ENCODE data around the gene MTMR2. TPM values are rescaled to one million over a fixed set of nuclear protein-coding genes. Genes with fewer than 3 reads are reported as not detected.

MTMR2 gene
- total RNA-seq, 1 experiment from 2014 or later: 29.1 TPM

- H3K9ac ChIP-seq (ENCODE audit: low read length): no peak overlapping the region
- no peak for DNase-seq (ENCODE audit: low read depth, low spot score)
- no peak overlapping the region for H3K4me2 ChIP-seq (ENCODE audit: low read length)
- no peak overlapping the region for H2AFZ ChIP-seq (ENCODE audit: low read depth, low read length, poor library complexity, severe bottlenecking)
- H3K9me2 ChIP-seq (ENCODE audit: insufficient read depth): no peaks in the 10 kb centered on the region
- intact Hi-C loops (cut with micrococcal nuclease): no loop called here
- no peaks in the 10 kb centered on the region for H3K4me1 ChIP-seq (ENCODE audit: control insufficient read depth in 1 of 2, insufficient read depth in 2 of 2, low read length in 2 of 2)
- H3K27ac ChIP-seq (ENCODE audit: low read depth, low read length): no peak overlapping the region
- RAD21 ChIA-PET (ENCODE audit: low non-redundant PET in 1 of 2, low total read pairs in 2 of 2, uncharacterized antibody in 2 of 2, unreplicated experiment in 2 of 2): no interaction called here
- no peaks in the 10 kb centered on the region for H3K9me3 ChIP-seq (ENCODE audit: control insufficient read depth in 1 of 2, insufficient read depth in 1 of 2, low read depth in 1 of 2, low read length in 2 of 2)
- H3K27me3 ChIP-seq (ENCODE audit: insufficient read depth, low read length): no peaks in the 10 kb centered on the region
- 0 out of 2 replicates have a peak, but pooled peaks cover 5% of the 10 kb centered on the region for H3K79me2 ChIP-seq (ENCODE audit: insufficient read depth, low read length)
- no peaks in the 10 kb centered on the region for H4K20me1 ChIP-seq (ENCODE audit: insufficient read depth)
- no peak overlapping the region for H3K4me3 ChIP-seq (replicated peaks in 1 of 2; ENCODE audit: low read depth in 1 of 2, low read length in 2 of 2)
- TF ChIP-seq FOSL1 (IDR thresholded peaks at IDR 0.05; ENCODE audit: low read depth) (no peak), CBX3 (IDR thresholded peaks at IDR 0.05; ENCODE audit: low read depth) (no peak), EZH2phosphoT487 (IDR thresholded peaks at IDR 0.05; ENCODE audit: borderline replicate concordance) (no peak), RAD21 (IDR thresholded peaks at IDR 0.05; ENCODE audit: low read depth) (no peak), SIN3A (IDR thresholded peaks at IDR 0.05; ENCODE audit: low read depth) (no peak), JUND (IDR thresholded peaks at IDR 0.05) (no peak), POLR2AphosphoS5 (IDR thresholded peaks at IDR 0.05; ENCODE audit: low read depth, low read length) (no peak), CEBPB (IDR thresholded peaks at IDR 0.05; ENCODE audit: low read depth) (no peak)
- POLR2A ChIA-PET: no interaction called here
- CTCF ChIA-PET: no interaction called here
- no TSS peak for BruUV-seq (replicated peaks)
- no peak for ATAC-seq
- no peaks in the 10 kb centered on the region for H3K36me3 ChIP-seq (ENCODE audit: control insufficient read depth in 1 of 2, insufficient read depth in 2 of 2, low read length in 2 of 2)
Observed at GRCh38 chr11:95888439-95888838, 35.5 kb downstream of the MTMR2 start.

- Histone ChIP-seq H3K4me3 (replicated peaks in 1 of 2; ENCODE audit: low read depth in 1 of 2, low read length in 2 of 2) (no peak overlapping the region), H3K27me3 (ENCODE audit: insufficient read depth, low read length) (no peaks in the 10 kb centered on the region), H3K9me3 (ENCODE audit: control insufficient read depth in 1 of 2, insufficient read depth in 1 of 2, low read depth in 1 of 2, low read length in 2 of 2) (no peaks in the 10 kb centered on the region), H3K27ac (ENCODE audit: low read depth, low read length) (no peak overlapping the region), H3K4me2 (ENCODE audit: low read length) (no peak overlapping the region), H3K9ac (ENCODE audit: low read length) (no peak overlapping the region), H3K79me2 (ENCODE audit: insufficient read depth, low read length) (0 out of 2 replicates have a peak, but pooled peaks cover 5% of the 10 kb centered on the region), H2AFZ (ENCODE audit: low read depth, low read length, poor library complexity, severe bottlenecking) (no peak overlapping the region), H4K20me1 (ENCODE audit: insufficient read depth) (no peaks in the 10 kb centered on the region), H3K9me2 (ENCODE audit: insufficient read depth) (no peaks in the 10 kb centered on the region), H3K36me3 (ENCODE audit: control insufficient read depth in 1 of 2, insufficient read depth in 2 of 2, low read length in 2 of 2) (no peaks in the 10 kb centered on the region), H3K4me1 (ENCODE audit: control insufficient read depth in 1 of 2, insufficient read depth in 2 of 2, low read length in 2 of 2) (no peaks in the 10 kb centered on the region)
- TF ChIP-seq TCF7L2 (IDR thresholded peaks at IDR 0.05; ENCODE audit: borderline replicate concordance, extremely low read depth, insufficient read depth, insufficient read length): no peak
- ATAC-seq: no peak
- no TSS peak for BruUV-seq (replicated peaks)
- ChIA-PET POLR2A (no interaction called here), CTCF (no interaction called here), RAD21 (ENCODE audit: low non-redundant PET in 1 of 2, low total read pairs in 2 of 2, uncharacterized antibody in 2 of 2, unreplicated experiment in 2 of 2) (no interaction called here)
- no peak for DNase-seq (ENCODE audit: low read depth, low spot score)
- intact Hi-C loops (cut with micrococcal nuclease): no loop called here
Observed at GRCh38 chr11:95886462-95886861, 37.4 kb downstream of the MTMR2 start.
